NOMO-1 (cell line): ENCODE measurements around the gene DDN.

ENCODE experiments used
- DNase-seq, 2 experiments: peaks; one replicate each; lab custom pipeline; 2025; ENCODE audit not compliant: unreplicated experiment in 2 of 2; lab: John Stamatoyannopoulos, UW

The DDN gene

DNA sequence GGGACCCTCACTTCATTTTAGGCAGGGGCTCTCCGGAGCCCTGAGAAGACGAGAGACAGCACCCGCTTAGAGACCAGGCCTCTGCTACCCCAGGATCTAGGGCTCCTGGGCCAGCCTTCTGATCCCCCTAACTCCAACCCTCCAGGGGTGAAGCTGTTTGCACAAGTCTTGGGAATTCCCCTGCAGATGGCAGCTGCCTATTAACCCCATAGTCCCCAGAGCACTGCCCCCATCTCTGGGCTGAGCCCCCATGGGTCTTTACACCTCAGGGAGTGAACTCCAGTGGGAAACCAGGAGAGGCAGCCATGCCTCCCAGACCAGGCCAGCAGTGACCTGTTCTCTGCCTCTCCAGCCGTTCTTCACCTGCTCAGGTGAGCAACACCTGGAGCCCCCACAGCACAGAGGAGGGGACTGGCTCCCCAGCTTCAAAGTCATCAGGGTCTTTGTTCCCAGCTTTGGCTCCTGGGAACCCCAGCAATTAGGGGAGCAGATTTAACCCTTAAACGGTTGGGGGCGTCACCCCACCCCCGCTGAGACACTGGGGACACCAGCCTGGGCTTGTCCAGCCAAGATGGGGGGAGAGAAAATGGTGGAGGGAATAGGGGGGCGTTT, 29.9 kb downstream of the DDN start:
- DNase-seq: no peak

DNA sequence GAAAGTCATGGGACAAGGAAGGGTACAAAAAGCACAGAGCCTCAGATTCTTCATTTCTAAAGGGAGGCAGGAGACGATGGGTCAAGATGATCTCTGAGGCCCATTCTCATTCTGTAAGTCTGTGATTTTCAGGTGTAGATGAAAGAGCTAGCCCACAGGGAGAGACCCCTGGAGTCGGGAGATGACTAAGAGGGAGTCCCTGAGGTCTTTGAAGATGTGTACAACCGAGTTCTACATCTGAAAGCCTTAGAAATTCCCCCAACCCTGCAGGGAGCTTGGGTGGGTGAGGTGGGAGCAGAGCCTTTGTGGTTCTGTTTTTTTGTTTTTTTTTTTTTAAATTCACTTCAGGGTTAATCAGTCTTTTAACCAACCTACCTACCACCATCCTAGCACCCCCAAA, 30.7 kb downstream of the DDN start:
- no peak for DNase-seq

DNA sequence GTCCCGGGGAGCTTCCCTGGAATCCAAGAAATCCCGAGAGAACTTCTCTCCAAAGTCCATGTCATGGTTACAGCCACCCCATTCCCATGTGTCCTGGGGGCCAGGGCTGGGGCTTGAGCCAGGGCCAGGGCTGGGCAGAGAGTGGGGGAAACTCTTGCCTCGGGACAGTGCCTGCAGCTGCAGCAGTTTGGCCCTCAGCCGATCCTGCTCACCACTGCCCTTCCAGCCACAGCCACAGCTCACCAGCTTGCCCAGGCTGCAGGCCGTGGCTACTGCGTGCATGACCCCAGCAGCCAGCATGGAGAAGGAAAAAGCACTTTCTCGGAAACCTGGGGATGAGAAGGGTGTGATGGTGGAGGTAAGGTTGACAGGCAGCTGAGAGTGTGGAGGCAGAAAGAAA, 31.2 kb downstream of the DDN start:
- DNase-seq: no peak

DNA sequence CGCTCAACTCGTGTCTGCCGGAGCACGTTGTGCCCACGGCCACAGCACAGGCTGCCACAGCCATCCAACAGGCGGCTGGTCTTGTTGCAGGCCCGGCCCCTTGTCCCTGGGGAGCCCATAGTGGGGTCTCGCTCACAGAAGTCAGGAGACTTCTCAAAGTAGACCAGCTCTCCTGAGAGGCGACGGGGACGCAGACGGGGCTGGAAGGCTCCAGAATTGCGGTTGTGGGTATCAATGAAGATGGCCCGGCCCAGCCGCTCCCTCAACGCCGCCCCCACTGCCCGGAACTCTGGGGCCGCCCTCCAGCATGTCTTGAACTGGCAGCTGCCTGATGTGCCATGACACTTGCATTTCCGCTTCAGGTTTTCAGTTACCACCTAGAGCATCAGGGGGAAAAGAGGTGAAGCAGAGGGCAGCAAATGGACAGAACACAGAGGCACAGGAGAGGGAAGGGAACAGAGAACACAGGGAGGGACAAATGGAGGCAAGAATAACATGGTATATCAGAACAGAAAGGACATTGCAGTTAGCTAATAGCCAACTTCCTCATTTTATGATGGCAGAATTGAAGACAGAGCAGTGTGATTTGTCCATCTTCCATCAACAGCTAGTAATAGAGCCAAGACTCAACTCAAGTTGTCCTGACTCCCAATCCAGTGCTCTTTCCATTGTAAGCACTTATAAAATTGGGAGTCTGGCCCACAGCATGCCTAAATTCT, 32.8 kb downstream of the DDN start:
- DNase-seq: peak; percentile 19 to 67

DNA sequence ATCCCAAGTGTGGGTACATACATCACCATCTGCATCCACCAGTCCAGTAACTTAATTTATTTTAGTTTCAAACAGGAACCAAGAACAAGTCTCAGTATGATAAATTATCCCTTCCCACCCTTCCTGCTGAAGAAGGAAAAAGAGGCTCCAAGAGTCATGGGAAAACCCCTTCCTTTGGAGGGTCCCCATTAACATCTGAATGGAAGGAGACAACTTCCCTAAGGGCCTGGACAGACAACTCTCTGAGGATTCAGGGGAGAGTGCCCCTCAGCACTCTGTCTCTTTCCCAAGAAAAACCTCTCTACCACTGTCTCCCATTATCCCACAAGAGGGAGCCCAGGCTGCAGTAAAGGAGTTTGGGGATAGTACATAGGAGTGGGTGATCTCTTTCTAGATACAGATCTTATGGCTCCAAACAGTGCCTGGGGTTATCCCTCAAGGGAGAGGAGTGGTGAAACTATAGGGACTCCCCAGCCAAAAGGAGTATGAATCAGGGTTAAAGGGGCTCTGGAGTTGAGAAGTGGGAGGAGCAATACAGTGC, 33.8 kb downstream of the DDN start:
- no peak for DNase-seq

DNA sequence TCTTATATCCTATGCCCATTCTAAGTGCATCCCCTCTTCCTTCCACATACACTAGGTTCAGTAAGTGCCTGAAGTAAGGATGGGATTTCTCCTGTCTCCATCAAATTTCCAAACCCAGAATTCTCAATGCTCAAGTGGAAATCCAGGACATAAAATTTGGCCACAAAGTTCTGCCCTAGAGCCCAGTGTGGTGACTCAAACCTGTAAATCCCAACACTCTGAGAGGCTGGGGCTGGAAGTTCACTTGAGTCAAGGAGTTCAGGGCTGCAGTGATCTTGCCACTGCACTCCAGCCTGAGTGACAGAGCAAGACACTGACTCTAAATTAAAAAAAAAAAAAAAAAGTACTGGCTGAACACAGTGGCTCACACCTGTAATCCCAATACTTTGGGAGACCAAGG, 37.4 kb downstream of the DDN start:
- DNase-seq: no peak

DNA sequence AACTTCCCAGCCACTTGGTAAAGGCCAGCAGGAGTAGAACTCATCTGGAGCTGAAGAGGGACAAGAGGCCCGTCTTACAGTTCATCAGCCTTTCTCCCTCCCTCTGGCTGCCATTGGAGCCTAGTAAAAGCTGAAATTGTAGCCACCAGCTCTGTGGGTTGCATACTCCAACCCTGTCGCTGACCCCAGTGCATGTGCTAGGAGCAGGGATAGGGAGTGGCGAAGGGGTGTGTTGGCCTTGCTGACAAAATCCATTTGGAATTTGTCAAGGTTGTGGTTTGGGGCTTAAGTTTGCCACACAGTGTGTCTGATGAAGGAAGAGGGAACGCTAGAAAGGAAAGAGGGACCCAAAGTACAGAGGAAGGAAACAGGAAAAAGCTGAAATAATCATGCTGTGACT, 37.8 kb downstream of the DDN start:
- no peak for DNase-seq

DNA sequence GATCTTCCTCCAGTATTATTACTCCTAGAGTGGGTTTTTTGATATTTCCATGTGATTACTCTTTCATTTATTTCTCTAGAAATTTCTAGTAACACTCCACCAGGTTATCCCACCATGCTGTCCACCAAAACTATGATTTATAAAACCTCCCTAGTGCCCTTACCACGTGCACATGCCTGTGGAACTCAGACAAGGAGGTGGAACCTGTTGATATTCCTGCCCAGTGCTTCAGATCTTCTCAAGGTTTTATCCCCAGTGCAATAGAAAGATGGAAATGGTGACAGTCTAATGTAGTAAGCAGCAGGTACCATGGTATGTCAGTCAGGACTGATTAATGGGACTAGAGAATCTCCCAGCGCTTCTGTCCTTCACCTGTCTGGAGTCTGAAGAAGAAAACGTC, 38.3 kb downstream of the DDN start:
- no peak for DNase-seq

DNA sequence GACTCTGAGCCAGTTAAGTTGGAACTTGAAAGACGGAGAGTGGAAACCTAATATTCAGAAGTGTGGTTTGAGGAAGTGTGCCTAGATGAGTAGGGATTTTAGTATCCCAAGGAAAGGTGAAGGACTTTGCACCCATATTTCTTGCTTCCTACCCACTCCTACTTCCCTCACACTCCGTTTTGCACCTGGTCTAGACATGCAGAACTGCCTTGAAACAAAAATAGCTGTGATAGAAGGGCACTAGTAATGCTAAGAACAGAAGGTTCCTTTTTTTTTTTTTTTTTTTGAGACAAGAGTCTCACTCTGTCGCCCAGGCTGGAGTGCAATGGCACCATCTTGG, 41.2 kb downstream of the DDN start:
- DNase-seq: peak; percentile 30 to 37

DNA sequence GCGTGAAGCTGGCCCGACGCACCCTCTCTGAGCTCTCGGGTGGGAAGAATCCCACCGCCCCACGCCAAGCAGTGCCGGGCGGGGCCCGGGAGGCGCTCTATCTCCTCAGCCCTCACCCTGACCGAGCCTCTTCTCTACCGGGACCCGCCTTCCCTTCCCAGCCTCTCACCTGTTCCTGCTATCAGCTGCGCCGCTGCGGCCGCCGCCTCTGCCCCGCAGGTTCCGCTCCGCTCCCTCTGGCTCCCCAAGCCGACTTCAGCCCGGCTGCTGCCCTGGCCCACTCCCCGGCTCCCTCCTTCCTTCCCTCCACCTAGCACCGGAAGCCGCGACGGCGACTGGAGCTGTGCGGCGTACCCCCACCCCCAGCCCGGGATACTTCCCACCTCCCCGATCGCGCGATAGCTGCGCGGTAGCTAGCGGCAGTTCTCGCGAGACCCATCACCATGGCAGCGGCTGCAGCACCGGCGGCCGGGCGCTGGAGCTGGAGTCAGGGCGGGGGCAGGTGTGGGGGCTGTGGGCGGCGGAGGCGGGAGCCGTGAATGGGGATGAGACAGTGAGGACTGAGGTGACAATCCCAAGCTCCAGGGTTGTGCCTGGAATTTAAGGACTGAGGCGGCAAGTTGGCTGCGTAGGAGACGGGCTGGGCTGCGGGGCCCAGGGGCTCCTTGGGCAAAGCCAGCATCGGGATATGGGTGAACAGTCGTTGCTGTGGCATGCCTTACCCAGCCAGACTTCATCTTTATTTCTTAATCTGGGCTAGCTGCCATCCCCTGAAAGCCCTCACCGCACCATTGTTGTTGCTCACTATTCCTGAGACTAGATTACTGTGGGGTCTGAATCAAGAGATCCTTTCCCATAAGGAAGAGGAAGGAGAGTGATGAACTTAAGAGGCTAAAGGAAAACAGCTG, 41.8 kb downstream of the DDN start, which contains the start of gene ARF3:
Gene ARF3 (minus strand): TSS at position 347 of the 908 bp plus-strand sequence. CDS start 16,392 bp downstream, outside the sequence.
- peak; percentile 92 to 95 for DNase-seq

DNA sequence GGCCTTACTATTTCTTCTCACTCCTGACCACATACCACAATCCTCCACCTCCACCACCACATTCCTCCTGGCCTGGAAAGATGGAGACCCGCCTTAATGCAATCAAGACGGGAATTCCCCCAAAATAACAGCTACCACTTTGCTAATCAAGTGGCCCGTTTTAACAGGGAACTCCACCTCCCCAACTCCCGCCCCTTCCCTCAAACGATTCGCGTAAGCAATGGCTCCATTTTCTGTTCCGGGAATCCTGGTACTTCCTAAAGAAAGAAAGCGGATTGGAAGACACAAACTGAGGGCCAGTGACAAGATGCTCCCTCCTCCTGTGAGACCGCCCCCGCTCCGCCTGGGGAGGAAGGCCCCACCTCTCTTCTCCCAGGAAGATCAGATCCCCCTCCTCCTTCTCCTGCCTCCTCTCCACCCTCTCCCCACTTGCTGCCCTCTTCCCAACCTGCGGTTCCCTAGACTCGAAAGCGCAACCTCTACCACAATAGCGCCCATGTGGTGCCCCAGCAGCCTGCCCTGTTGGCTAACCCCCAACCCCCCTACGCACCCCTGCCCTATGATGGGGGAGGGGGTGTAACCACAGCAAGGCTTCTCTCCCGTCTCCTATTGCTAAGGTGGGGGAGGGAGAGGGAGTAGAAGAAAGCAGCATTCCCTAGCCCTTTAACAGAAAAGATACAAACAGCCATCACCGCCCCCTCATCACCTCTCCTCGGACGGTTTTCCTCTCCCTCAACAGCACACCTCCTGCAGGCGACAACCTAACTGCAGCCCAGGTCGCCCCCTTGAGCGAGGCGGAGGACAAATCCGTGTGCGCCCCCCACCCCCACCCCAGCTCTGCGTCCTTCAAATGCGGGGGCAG, 42.7 kb downstream of the DDN start:
- peak; percentile 65 to 70 for DNase-seq

DNA sequence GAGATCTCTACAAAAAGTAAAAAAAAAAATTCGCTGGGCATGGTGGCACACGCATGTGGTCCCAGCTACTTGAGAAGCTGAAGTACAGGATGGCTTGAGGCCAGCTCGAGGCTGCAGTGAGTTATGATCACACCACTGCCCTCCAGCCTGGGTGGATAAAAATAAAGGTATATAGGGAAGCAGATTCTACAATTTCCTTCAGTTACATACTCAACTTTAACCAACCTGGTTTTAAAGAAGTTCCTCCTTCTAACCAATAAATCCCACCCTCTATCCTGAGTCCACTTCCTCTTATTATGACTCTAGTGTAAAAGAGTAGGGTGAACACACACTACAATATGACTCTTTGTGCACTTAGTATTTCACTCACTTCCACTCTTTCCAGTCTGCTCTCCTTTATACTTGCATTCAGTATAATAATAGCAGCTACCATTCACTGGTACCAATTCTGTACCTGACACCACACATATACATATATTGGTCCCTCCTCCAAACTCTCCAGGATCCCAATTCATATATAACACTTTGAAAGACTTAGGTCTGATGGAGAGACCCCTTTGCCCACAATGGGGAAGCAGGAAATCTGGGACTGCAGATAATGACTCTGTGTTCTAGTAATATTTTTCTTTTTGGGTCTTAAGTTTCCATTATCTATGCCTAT, 44.2 kb downstream of the DDN start:
- peak; percentile 74 to 93 for DNase-seq

DNA sequence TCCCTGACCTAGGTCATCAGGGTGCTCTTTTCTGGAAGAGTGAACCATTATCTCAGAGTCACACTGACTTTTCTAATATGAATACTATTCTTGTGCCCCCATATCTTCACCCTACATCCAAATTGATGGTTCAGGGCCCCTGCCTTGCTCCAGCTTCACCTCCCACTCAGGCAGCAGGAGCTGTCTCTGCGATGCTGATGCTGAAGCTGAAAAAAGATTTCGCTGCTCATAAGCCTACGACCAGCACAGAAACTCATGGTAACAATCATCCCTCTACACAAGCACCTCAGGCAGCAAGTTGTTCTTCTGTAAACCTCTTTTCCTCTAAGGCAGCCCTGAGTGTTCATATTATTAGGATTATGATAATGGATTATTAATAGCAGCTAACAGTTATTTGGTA, 45.1 kb downstream of the DDN start:
- no peak for DNase-seq

DNA sequence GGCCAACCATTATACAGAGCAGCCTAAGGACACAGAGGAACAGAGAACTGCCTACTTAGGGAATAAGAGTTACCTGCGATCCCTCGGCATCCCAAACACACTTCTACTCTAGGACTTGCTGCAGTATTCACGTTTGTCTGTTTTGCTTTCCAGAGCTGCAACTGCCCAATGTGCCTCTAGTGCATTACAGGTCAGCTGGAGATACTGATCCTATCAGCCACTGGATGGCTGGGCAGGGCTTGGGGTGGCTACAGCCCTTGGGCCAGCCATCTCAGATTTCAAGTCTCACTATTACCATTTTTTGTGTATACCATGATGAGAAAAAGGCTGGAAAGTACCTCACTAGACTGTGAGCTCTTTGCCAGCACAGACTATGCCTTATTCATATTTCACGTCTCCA, 46.5 kb downstream of the DDN start:
- no peak for DNase-seq

DNA sequence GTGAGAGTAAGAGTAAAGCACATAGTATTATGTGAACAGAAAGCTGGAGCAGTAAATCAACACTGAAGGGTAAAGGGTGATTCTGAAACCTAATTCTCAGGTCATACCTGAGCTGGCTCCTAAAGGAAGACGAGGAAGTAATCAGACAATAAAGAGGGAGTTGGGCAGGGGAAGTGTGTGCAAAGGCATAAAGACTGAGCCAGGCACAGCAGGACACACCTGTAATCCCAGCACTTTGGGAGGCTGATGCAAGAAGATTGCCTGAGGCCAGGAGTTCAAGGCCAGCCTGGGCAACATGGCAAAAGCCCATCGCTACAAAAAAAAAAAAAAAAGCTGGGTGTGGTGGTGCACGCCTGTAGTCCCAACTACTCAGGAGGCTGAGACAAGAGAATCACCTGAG, 51.4 kb downstream of the DDN start:
- DNase-seq: no peak

DNA sequence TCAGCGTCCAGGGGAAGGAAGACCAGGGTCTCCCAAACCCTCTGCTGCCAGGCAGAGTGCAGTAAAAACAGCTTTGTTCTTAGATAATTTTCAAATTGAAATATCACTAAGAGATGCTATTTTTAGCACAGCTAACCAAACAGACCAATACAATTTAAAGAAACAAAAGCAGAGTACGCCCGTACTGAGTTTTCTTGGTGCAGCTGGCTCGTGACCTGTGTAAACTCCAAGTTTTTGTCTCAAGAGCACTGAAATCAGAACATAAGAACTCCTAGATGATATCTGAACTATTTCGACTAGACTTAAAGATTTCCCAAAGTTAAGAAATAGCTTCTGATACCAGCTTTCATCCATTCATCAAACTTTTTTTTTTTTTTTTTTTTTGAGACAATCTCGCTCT, 52.2 kb downstream of the DDN start:
- no peak for DNase-seq

DNA sequence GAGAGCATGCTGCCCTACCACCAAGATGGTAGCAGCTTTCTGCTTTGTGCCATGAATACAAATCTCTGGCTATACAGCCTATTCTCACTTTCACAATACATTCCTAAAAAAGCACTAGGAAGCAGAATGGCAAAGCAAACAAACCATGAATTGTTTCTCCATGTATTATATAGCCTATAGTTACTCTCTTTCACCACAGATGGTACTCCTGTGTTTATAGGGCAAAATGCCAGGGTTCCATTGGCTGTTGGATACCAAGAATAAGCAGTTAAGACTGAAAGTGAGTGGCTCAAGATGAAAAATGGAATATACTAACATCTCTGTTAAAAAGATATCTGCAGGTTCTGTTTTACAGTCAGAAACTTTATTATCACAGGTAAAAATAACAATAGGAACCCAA, 53.0 kb downstream of the DDN start:
- DNase-seq: no peak
